Fibroblast of lung (primary cell): ENCODE measurements around the gene SLC7A4. TPM values are rescaled to one million over a fixed set of nuclear protein-coding genes. Genes with fewer than 3 reads are reported as not detected.

Source experiments
- DNase-seq, 2 donors: peaks; one replicate each; pipeline versions ENCODE4 v3.0.0 to v3.0.0-alpha.2; 2010; ENCODE audit warnings: low read depth in 2 of 2
- H2AFZ ChIP-seq: 2 replicates; pipeline ENCODE4 v1.5.1; 2012; ENCODE audit warnings: low read length, control low read depth, inconsistent platforms
- H3K27ac ChIP-seq: 2 replicates; pipeline ENCODE4 v1.5.1; 2011; ENCODE audit warnings: low read length, control low read depth; ENCODE audit not compliant: insufficient read depth
- H3K27me3 ChIP-seq: 2 replicates; pipeline ENCODE4 v1.5.1; 2011; ENCODE audit warnings: mild to moderate bottlenecking, low read length; ENCODE audit not compliant: control insufficient read depth, insufficient read depth
- H3K36me3 ChIP-seq: 2 replicates; pipeline ENCODE4 v1.5.1; 2011; ENCODE audit warnings: low read length; ENCODE audit not compliant: control insufficient read depth, insufficient read depth
- H3K4me1 ChIP-seq: 2 replicates; pipeline ENCODE4 v1.5.1; 2011; ENCODE audit warnings: low read length; ENCODE audit not compliant: control insufficient read depth, insufficient read depth; ENCODE audit errors: extremely low read depth
- H3K4me2 ChIP-seq: 2 replicates; pipeline ENCODE4 v1.5.1; 2011; ENCODE audit warnings: low read length, control low read depth; ENCODE audit not compliant: insufficient read depth; ENCODE audit errors: extremely low read depth
- H3K4me3 ChIP-seq, 4 experiments: fragments of 200-600 bp in 1 of 4; sonication (generic) in 1 of 4; replicated peaks in 1 of 4; 2 replicates each; pipeline ENCODE4 v1.5.1; 2011 to 2016; ENCODE audit warnings: low read length in 4 of 4, low read depth in 3 of 4, mild to moderate bottlenecking in 3 of 4, control low read depth in 2 of 4, inconsistent platforms in 1 of 4, mixed read lengths in 1 of 4; ENCODE audit not compliant: insufficient read depth in 1 of 4; ENCODE audit errors: control extremely low read depth in 1 of 4
- H3K79me2 ChIP-seq: 2 replicates; pipeline ENCODE4 v1.5.1; 2012; ENCODE audit warnings: mild to moderate bottlenecking, low read length, inconsistent platforms; ENCODE audit not compliant: control insufficient read depth, insufficient read depth
- H3K9ac ChIP-seq: 2 replicates; pipeline ENCODE4 v1.5.1; 2011; ENCODE audit warnings: mild to moderate bottlenecking, low read length, control low read depth; ENCODE audit not compliant: insufficient read depth
- H3K9me3 ChIP-seq: 2 replicates; pipeline ENCODE4 v1.5.1; 2012; ENCODE audit warnings: low read depth, low read length; ENCODE audit not compliant: control insufficient read depth, insufficient read depth
- H4K20me1 ChIP-seq: 2 replicates; pipeline ENCODE4 v1.5.1; 2011; ENCODE audit warnings: low read length; ENCODE audit not compliant: control insufficient read depth, insufficient read depth; ENCODE audit errors: extremely low read depth
- CTCF ChIP-seq, 2 donors: IDR thresholded peaks in 1 of 2; conservative IDR thresholded peaks in 1 of 2; 1 replicate in 1 of 2; 2 replicates in 1 of 2; pipeline ENCODE4 v1.5.1; 2011 to 2012; ENCODE audit warnings: low read length in 2 of 2, control low read depth in 1 of 2, inconsistent platforms in 1 of 2, low read depth in 1 of 2, mild to moderate bottlenecking in 1 of 2
- EZH2 ChIP-seq: IDR thresholded peaks from 2 replicates; pipeline ENCODE4 v1.5.1; 2012; ENCODE audit warnings: low read length, control low read depth, mild to moderate bottlenecking; ENCODE audit errors: missing control alignments
- polyA plus RNA-seq, 2 donors: library from polyadenylated mRNA; depleted of rRNA in 1 of 2; stranded (reverse) in 1 of 2; unstranded in 1 of 2; fragments of >200 nt; gene quantifications; 2 replicates each; pipeline ENCODE4 v1.2.1, GENCODE V29; 2011 to 2012; ENCODE audit warnings: missing spikeins in 1 of 2
- total RNA-seq: library from RNA; depleted of rRNA; stranded (reverse); fragments of >200 nt; gene quantifications from 2 replicates; pipeline ENCODE4 v1.2.1, GENCODE V29; 2014

The SLC7A4 gene
- total and polyA plus RNA-seq, 2 donors (not counting 1 experiment from before 2014, with no cell fraction given) = 0.83 to 0.92 TPM

- Histone ChIP-seq H3K27ac (no peak overlapping the region), H3K4me2 (no peak overlapping the region), H3K4me1 (peaks cover 4% of the 10 kb centered on the region), H3K9me3 (no peaks in the 10 kb centered on the region), H4K20me1 (no peaks in the 10 kb centered on the region), H3K79me2 (no peaks in the 10 kb centered on the region), H3K4me3 (no peak overlapping the region), H3K36me3 (no peaks in the 10 kb centered on the region), H3K9ac (no peak overlapping the region), H3K27me3 (no peaks in the 10 kb centered on the region), H2AFZ (no peak overlapping the region)
- TF ChIP-seq CTCF (conservative IDR thresholded peaks at IDR 0.05 in 1 of 2, IDR thresholded peaks at IDR 0.05 in 1 of 2; ENCODE audit: low read depth in 1 of 2, low read length in 2 of 2) (no peak), EZH2 (no peak)
- no peak for DNase-seq
These were observed 43.3 kb upstream of the SLC7A4 start for GRCh38 chr22:21075516-21076138.

- Histone ChIP-seq H3K4me1 (peaks cover 4% of the 10 kb centered on the region), H3K27ac (no peak overlapping the region), H4K20me1 (no peaks in the 10 kb centered on the region), H3K4me2 (no peak overlapping the region), H3K36me3 (no peaks in the 10 kb centered on the region), H3K27me3 (no peaks in the 10 kb centered on the region), H3K9me3 (no peaks in the 10 kb centered on the region), H3K79me2 (no peaks in the 10 kb centered on the region), H3K9ac (no peak overlapping the region), H3K4me3 (no peak overlapping the region), H2AFZ (no peak overlapping the region)
- no peak for TF ChIP-seq CTCF (conservative IDR thresholded peaks at IDR 0.05 in 1 of 2, IDR thresholded peaks at IDR 0.05 in 1 of 2; ENCODE audit: low read depth in 1 of 2, low read length in 2 of 2)
- no peak for TF ChIP-seq EZH2
- DNase-seq = peak; percentile 50 to 83
These were observed 41.8 kb upstream of the SLC7A4 start for GRCh38 chr22:21074102-21074715.

- Histone ChIP-seq H3K9ac (no peak overlapping the region), H3K79me2 (no peaks in the 10 kb centered on the region), H3K4me3 (no peak overlapping the region), H2AFZ (no peak overlapping the region), H3K36me3 (no peaks in the 10 kb centered on the region), H3K9me3 (no peaks in the 10 kb centered on the region), H3K27me3 (no peaks in the 10 kb centered on the region), H4K20me1 (no peaks in the 10 kb centered on the region), H3K27ac (no peak overlapping the region), H3K4me2 (no peak overlapping the region), H3K4me1 (peaks cover 4% of the 10 kb centered on the region)
- TF ChIP-seq CTCF (conservative IDR thresholded peaks at IDR 0.05 in 1 of 2, IDR thresholded peaks at IDR 0.05 in 1 of 2; ENCODE audit: low read depth in 1 of 2, low read length in 2 of 2) (no peak), EZH2 (no peak)
- no peak for DNase-seq
These were observed 41.1 kb upstream of the SLC7A4 start for GRCh38 chr22:21073482-21073881.
